HG02798 (cell line): ENCODE data around the gene PHTF1.
"Not testable (repeated sequence)": the region's sequence is repeated elsewhere in the genome, so short reads cannot be mapped to it uniquely, and the experiment has no call there.

Source experiments
- ATAC-seq: cut with Tn5 transposase; IDR thresholded peaks from one replicate; pipeline ENCODE4 v1.9.1; 2021; ENCODE audit warnings: mild to moderate bottlenecking; ENCODE audit not compliant: unreplicated experiment, poor library complexity

The PHTF1 gene

DNA sequence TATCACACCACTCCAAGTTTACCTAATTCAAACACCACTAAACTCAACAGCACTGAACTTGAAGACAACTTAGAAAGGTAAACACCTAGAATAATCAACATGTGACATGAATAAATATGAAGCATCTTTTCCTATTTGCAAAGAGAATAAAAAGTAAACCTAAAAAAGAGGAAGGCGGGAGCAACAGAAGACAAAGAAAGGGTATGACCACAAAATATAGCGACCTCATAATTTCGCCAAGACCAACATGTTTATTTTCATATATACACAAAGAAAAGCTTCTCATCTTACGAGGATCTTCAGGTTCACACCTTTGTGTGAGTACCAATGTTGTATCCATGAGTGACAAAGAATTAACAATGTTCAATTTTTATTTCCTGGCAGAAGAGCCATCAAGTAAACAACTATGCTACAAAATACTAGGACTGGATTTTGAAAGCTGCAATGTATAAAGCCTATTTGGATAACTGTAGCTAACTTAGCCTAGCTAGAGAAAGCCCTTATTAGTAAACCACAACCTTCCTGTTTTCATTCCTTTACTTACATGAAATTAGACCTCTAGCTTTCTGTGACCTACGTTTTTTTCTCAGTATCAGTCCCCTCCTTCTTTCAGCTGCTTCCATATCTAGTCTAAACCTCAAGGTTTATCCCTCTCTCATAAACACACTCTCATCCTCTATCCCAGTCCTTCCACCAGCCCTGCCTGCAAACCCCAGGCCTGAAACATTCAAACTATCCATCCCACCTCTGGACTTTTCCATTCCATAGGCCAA lies 21.3 kb upstream of the PHTF1 start:
- peak; percentile 49 for ATAC-seq

DNA sequence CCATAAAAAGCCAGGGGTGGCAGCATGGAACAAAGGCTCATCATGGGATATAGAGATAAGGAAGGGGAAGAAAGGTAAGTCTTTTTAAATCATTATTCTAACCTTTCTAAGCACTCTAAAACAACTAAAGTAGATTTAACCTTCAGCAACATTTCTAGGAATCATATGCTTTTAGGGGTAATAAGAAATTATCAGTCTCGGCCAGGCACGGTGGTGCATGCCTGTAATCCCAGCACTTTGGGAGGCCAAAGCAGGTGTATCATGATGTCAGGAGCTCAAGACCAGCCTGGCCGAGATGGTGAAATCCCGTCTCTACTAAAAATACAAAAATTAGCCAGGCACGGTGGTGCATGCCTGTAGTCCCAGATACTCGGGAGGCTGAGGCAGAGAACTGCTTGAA lies 20.3 kb upstream of the PHTF1 start:
- ATAC-seq = no peak

DNA sequence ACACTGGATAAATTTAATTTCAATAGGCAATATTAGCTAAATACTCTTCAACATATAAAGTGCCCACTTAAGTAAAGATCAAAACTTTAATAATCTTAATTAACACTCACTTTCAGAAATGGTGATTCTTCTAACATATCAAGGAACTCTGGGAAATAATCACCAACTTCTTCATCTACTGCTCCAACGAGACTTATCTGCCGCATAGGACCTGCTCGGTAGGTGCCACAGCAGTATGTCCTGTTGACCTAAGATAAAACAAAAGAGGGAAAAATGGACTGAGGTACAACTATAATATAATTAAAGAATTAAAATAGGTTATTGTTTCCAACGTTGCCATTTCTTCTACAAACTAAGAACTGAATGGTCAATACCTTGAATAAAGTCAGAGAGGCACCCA lies 18.3 kb upstream of the PHTF1 start:
- no peak for ATAC-seq

DNA sequence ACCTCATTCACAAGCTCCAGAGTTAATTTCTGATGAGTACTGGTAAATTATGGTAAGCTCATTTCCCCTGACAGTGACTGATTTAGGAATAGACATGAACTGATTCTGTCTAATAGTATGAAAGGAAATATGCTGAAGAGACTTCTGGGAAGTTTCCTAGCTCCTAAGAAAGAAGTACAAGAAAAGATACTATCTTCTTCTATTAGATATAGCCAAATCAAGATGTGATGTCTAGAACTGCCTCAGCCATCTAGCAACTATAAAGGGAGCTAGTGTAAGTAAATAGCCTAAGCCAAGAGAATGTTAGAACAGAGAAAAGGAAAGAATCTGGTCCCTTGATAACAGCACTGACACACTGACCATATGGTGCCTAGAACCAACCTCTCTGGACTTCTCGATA lies 10.7 kb upstream of the PHTF1 start:
- no peak for ATAC-seq

DNA sequence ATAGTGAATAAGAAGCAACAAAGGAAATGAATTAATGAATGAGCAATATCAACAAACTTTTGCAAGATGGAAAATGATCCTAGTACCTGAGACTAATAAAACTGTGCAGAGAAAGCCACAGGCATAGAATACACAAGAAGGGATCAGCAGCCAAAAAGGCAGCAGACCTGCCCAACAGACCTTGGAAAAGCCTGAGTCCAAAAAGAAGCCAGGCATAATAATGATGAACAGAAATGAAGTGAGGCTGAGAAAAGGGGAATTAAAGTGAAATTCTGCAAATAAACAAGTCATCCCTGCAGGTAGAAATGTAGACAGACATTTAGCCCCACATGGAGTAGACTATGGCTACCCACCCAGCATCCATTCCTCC lies 10.3 kb upstream of the PHTF1 start:
- no peak for ATAC-seq

DNA sequence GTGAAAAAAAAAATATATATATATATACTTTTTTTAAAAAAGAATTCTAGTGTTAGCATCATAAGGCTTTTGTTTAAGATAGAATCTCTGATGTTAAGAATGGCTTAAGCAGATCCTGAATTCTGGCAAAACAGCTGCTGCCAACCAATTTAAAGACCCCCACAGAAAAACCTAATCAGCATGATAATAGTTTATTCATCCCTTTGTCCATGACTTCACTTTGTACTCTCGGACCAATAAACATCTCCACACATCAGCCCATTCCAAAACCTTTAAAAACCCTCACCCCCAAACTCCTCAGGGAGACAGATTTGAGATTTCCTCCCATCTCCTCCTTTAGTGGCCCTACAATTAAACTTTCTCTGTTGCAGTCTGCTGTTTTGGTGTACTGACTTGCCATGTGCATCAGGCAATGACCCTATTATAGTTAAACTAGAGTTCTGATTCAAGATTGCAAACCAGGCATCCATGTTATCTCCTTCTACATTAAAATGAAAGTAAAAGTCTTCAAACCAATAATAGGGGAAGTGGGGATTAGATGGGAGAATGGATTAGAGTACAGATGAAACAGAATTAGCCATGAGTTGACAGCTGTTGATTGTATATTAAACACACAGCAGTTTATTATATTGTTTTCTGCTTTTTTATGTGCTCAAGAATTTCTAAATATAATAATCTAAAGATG lies 9.8 kb upstream of the PHTF1 start:
- no peak for ATAC-seq

DNA sequence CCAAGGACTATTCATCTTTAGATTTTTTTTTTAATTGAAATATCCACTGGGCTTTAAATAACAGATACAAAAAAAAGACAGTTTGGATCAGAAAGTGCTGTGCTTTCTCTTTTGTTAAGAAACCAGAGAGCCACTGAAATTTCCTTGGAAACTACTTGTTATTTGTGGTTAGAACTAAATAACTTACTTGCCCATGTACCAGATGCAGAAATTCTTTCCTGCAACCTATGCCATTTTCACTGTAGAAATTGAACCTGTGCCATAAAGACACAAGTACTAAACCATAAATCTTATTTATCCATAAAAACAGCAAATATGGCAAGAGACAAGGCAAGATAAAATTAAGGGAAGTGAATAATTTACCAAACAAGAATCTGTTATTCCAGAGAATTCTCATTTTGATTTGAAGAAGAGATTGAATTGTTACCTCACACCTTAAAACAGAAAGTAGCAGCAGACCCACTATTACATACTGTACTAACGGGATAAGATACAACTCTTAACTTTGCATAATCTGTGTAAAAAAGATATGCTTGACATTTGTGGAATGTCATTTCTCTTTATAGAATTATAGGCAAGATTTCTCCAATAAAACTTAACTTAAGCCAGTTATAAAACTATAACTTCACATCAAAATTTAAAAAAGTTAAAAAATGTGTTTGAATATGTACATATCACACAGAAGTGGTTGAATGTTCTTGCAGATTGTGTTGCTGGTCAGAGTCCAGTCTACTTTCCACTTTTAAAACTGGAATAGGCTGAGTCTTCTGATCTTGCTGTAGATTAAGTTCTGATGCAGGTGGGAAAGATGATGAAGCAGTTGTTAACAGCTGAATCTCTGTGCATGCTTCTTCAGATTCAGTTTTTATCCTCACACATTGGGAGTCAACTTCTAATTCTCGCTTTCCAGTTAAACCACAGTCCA lies 6.3 kb upstream of the PHTF1 start:
- ATAC-seq = no peak

DNA sequence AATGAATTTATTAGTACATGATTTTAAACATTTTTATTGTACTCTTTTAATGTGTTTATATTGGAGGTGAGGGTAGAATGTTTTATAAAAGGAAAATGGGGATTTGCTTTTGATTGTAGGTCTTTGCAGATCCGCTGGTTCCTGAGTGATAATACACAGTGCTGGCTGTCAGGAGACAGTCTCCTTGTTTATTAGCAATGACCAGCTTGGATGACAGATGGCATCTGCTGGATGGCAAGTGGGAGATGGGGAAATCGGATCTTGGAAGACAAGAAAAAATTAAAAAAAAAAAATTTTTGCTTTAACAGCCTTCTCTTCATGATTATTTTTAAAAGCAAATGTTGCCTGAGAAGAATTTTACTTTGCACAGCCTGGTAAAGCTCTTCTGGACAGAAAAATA lies 4.4 kb upstream of the PHTF1 start:
- no peak for ATAC-seq

DNA sequence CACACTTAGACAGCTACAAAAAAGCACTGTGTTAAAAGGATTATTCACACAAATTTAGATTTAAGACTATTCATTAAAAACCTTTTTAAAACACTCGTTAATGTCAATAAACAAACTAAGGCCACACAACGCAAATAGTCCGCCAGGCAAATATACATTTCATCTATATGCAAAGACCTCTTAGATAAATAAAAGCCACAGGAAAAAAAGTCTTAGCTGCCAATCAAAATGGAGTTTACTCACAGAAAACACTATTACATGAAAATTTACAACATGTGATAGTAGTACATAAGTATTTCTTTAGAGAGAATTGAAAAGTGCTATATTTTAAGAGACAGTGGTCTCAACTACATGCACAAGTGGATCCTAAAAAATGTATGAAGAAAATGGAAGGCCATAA lies 2.7 kb upstream of the PHTF1 start:
- no peak for ATAC-seq

DNA sequence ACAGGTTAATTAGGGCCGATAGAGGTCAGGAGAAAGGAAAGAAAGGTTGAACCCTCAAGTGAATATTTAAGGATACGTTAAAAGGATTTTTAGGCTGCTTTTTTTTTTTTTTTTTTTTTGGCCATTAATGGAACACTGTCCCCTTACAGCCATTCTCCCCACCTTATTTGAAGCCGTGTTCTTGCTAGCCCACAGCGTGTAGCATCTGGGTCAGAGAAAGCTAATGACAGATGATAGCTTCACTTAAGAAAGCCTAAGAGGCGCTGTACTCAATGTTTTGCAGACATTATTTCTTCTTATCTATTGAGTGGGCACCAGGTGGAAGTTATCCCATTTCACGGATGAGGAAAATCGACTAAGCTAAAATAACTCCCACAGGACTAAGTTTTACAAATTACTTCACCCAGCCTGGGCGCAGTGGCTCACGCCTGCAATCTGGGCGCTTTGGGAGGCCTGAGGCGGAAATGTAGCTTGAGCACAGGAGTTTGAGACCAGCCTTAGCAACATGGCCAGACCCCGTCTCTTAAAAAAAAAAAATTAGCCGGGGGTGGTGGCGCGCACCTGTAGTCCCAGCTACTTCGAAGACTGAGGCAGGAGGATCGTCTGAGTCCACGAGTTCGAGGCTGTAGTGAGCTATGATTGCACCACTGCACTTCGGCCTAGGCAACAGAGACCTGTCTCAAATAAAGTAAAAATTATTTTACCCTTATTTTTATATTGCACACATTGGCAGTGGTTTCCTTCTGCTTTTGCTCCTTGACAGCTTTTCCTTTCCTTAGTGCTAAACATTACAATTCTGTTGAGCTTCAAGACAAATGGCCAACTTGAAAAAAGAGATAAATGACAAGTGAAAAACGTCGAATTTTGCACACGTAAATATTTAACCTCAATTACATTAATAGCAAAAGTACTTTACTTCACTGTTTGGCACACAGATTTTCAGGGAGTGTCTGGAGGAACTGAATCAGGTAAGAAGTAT lies 1.1 kb upstream of the PHTF1 start:
- ATAC-seq = no peak

DNA sequence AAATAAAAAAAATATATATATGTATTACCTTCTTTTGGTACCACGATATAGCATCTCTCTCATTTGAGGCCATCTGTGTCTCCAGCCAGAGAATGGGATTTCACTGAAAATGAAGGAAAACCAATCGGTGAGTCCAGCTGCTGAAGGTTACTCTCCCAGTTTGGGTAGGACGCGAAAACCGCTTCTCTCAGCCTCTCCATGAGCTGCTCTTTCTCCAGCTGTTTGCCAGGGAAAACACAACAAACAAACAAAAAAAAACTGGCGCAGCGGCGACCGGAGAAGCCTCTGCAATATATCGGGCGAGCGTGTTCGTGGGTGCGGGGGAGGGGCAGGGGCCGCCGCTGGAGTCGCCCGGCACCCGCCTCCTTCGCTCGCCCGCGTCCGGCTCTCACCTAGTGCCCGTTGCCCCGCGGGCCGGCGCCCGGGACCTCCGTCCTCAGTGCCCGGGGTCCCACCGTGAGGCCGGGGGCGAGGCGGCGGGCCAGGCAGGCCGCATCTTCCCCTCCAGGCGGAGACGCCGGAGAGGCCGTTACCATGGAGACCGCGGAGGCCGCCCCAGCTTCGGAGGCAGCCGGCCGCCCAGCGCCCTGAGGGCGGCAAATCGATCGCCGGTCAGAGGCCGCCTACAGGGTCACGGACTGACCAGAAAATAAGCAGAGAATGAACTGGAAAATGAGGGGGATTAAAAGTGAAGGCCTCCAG lies 504 bp downstream of the PHTF1 start:
- peak; percentile 65 for ATAC-seq

DNA sequence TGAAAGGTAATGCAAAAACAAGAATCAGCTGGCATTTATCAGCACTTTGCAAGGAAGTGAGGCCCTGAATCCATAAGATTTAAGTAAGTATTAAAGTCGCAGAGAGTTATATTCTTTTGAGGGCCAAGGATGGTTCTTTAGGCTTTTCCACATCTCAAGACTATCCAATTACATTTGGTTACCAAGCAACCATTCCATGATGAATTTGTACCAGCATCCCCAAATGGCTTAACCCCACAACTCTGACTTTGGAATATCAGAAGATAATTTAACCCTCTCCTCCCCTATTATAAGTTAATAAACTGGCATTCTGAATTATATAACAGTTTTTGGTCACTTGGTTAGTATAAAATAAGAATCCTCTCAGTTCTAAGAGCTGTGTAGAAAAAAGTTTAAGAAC lies 2.8 kb downstream of the PHTF1 start:
- no peak for ATAC-seq

DNA sequence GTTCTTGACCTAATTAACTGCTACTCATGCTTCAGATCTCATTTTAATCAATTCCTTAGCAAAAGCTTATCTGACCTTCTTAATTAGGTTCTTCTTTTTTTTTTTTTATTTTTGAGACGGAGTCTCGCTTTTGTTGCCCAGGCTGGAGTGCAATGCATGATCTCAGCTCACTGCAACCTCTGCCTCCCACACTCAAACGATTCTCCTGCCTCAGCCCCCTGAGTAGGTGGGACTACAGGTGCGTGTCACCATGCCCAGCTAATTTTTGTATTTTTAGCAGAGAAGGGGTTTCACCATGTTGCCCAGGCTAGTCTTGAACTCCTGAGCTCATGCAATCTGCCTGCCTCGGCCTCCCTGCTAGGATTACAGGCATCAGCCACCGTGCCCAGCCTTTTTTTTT lies 6.0 kb downstream of the PHTF1 start:
- not testable (repeated sequence) for ATAC-seq

DNA sequence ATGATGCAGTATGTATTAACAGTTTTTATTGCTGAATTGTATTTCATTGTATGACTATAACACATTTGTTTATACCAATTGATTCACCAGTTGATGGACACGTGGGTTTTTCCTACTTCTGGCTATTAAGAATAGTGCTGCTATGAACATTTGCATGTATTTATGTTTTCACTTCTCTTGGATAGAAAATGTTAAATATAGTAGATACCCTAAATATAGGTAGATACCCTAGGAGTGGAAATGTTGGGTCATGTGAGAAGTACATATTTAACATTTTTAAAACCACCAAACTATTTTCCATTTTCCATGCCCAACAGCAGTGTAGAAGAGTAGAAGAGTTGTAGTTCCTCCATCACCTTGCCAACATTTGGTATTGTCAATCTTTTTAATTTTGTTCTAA lies 7.8 kb downstream of the PHTF1 start:
- no peak for ATAC-seq

DNA sequence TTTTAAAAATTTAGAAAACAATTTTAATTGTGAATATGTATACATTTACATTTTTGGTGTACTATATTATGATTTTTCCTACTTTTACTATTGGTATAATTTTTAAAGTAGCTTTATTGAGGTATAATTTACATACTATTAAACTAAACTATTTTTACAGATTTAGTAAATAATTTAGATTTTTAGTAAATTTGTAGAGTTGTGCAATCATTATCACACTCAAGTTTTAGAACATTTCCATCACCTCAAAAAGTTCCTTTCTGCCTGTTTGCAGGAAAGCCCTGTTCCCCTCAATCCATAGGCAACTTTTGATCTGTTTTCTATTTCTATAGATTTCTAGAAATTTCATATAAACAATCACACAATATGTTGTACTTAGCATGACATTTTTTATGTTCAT lies 8.2 kb downstream of the PHTF1 start:
- no peak for ATAC-seq

DNA sequence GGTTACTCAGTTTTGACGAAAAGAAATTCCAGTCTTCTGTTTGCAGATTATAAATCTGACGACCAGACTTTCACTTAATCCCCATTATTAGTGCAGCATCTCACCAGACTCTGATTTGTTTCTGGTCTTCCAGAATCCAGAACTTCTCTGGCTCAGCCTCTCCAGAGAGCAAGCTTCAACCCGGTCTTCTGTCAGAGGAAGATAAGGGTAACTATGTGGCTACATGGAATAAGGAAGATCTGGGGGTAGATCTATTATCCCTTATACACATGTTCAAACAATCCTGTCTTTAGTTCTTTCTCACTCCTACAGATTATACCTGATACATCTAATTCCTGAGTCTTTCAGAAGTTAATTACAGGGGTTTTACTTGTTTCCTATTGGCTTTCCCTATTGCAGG lies 9.9 kb downstream of the PHTF1 start:
- ATAC-seq = no peak

DNA sequence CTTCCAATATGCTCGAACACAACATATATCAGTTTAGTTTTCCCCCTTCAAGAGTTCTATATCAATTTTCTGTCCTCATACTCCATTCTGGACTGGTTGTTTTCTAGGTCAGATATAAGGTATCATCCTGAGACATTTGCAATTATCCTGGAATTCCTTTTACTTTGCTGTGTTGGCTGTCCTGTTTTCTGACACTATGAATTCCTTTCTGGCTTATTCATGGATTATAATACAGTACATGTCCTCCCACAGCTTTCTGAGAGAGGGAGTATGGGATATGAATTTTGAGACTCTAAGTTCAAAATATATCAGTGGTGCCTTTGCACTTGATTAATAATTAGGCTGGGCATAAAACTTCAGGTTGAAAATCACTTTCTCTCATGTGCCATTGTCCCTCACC lies 11.9 kb downstream of the PHTF1 start:
- no peak for ATAC-seq

DNA sequence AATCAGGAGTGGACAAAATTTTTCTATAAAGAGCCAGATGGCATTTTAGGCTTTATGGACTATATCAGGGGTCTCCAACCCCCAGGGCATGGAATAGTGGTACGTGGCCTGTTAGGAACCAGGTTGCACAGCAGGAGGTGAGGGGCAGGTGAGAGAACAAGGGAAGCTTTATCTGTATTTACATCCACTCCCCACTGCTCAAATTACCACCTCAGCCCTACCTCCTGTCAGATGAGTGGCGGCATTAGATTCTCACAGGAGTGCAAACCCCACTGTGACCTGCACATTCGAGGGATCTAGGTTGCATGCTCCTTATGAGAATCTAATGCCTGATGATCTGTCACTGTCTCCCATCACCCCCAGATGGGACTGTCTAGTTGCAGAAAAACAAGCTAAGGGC lies 13.9 kb downstream of the PHTF1 start:
- ATAC-seq = no peak

DNA sequence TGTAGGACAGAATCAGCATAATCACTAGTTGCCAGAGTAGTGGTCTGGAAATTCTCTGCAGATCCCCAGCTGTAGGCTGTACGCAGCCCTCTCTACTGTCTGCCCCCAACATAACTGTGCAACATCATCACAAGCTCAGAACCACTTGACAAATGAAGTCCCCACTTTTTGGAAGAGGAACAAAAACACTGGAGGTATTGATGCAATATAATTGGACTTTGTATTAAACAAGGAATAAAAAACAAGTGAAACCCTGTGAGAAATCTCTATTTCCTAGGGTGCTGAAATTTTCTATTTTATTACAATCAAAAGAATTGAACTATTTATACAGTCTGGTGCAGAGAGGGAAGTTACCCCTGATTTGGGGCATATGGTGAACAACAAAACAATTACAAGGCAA lies 15.2 kb downstream of the PHTF1 start:
- no peak for ATAC-seq
